ENCODE data around the gene JPT1.
A peak's percentile ranks its signal among the peaks of the same experiment; 100 is the strongest.

JPT1 gene

GRCh38 chr17:75103601-75104554 lies 50.4 kb downstream of the JPT1 start:
- DNase-seq, result no peak

DNA sequence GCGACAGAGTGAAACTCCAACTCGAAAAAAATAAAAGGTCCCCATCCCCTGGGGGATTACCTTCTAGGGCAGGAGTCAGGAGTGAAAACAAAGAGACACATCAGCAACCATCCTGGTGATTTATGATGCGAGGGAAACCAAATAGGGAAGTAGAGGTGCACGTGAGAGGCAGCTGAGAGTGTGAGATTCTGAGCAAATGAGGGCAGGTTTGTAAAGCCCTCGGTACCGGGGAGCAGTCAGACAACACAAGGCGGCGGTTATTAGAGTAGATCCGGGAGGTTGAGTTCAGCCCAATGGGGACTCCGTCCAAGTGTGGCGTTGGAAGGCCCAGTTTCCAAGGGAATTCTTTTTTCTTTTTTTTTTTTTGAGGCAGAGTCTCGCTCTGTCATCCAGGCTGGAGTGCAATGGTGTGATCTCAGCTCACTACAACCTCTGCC lies 51.9 kb downstream of the JPT1 start:
- no peak for DNase-seq

DNA sequence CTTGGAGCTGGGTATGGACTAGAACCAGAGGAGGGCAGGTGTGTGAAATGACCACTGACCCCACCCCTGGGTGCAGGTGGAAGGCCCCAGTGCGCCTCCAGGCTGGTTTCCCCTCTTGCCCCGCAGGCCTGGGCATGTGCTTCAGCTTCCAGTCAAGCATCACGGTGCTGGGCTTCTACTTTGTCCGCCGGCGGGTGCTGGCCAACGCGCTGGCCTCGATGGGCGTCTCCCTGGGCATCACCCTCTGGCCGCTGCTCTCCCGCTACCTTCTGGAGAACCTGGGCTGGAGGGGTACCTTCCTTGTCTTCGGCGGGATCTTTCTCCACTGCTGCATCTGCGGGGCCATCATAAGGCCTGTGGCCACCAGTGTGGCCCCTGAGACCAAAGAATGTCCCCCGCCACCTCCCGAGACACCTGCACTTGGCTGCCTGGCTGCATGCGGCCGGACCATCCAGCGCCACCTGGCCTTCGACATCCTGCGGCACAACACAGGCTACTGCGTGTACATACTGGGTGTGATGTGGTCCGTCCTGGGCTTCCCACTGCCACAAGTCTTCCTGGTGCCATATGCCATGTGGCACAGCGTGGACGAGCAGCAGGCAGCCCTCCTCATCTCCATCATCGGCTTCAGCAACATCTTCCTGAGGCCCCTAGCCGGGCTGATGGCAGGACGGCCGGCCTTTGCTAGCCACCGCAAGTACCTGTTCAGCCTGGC lies 54.3 kb downstream of the JPT1 start:
- DNase-seq, result no peak

DNA sequence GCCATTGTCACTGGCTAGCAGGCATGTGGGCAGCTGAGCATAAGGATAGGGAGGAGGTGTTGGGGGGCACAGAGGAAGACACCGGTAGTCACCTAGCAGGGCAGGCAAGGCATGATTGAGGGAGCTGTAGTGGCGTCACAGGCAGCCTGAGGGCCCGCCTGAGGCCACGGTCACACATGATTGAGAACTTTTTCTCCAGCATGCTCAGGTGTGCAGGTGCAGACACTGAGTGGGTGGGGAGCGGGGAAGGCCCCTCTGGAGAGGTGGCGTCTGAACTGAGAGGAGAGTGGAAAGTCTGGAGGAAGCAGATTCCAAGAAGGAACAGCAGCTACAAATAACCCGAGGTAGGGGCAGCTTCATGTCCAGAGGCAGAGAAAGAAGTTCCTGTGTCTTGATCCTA lies 55.5 kb downstream of the JPT1 start:
- DNase-seq, result no peak

DNA sequence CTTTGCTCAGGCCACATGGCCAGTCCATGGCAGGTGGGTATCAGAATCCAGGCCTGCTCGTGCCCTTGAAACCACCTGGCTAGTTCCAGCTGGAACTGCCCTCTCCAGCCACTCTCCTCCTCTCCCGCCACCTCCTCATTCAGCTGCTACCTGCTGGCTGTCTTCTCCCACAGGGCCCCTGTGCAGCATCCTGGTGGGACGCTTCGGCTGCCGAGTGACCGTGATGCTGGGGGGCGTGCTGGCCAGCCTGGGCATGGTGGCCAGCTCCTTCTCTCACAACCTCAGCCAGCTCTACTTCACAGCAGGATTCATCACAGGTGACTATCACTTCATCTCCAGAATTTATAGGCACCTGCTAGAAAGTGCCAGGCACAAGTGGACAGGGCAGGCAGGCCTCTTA lies 56.4 kb downstream of the JPT1 start:
- DNase-seq, result no peak

GRCh38 chr17:75096082-75096625 lies 58.2 kb downstream of the JPT1 start:
- peak; percentile 61 for DNase-seq

DNA sequence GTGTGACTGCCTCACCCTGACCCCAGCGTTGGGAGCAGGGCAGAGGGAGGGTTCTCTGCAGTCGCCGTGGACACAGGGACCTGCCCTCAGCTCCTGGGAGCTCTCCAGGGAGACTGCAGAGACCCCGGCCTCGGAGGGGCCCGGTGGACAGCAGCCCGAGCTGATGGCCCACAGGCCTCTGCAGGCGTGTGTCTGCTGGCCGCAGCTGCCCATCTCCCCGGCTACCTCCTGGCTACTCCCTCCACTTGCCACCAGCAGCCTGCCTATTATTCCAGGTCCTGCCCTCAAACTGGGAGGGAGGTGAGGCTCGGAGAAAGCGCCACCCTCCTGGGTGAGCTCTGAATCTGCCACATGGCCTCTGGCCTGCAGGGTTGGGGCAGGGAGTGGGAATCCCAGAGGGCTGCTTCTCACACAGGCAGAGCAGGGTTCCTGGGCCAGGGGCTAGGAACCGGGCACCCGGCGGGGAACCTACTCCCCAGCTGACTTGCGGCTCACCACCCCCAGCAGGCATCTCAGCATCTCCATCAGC lies 59.4 kb downstream of the JPT1 start:
- no peak for DNase-seq

GRCh38 chr17:75093548-75094158 lies 60.7 kb downstream of the JPT1 start:
- DNase-seq, result no peak

DNA sequence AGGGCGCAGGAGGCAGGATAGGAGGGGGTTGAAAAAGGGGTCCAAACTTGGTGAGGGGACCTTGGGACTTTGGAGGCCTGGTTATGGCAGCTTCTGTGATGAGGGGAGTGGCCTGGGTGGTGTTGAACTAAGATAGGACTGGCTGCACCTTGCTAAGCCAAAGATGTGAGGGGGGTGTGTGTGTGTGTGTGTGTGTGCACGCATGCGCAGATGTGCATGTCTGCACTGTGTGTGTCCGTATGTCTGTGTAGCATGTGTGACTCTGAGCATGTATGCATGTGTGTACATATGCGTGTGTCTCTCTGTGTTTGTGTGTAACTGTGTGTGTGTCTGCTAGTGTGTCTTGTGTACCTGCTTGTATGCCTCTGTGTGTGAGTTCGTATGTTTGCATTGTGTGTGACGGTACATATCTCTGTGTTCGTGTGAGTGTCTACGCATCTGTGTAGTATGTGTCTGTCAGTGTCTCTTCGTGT lies 62.4 kb downstream of the JPT1 start:
- no peak for DNase-seq

DNA sequence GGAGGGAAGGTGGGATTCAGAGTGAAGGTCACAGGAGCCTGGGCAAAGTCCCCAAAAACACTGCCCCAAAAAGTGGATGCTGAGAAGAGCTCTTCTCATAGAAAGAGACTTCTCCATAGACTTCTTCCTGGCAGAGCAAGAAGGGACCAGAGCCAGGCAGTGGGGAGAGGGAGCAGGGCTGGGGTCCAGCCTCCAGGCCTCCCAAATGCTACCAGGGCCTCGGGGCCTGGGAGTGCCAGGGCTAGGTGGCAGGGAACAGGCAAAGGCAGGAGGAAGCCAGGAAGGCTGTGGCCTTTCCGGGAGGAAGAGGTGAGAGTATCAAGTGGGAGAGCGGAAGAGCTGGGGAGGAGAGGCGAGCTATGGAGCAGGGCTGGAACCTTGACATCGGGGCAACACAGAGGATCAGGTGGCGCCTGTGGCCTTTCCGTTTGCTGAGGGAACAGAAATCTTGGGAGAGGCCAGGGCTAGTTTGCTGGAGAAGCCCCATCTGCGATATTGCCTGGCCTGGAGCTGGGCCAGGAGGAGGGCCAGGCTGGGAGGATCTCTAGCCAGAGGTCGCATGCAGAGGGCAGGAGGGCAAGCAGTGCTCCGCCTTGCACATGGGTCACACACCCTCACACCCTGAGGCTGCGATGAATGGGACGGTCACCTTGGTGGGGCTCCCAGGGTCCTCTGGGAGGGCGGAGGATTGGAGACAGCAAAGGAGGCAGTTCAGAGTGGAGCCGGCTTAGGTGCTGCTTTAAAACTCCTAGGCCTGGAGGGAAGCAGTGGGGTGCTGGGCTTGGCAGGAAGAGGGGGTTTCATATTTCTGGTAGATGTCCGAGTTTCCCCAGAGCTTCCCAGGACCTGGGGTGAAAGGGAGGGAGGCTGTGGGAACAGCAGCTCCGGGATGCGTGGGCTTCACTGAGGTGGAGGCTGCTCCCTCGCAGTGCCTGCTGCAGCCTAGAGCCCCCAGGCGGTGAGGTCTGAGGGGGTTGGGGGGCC lies 63.1 kb downstream of the JPT1 start:
- DNase-seq, result no peak

DNA sequence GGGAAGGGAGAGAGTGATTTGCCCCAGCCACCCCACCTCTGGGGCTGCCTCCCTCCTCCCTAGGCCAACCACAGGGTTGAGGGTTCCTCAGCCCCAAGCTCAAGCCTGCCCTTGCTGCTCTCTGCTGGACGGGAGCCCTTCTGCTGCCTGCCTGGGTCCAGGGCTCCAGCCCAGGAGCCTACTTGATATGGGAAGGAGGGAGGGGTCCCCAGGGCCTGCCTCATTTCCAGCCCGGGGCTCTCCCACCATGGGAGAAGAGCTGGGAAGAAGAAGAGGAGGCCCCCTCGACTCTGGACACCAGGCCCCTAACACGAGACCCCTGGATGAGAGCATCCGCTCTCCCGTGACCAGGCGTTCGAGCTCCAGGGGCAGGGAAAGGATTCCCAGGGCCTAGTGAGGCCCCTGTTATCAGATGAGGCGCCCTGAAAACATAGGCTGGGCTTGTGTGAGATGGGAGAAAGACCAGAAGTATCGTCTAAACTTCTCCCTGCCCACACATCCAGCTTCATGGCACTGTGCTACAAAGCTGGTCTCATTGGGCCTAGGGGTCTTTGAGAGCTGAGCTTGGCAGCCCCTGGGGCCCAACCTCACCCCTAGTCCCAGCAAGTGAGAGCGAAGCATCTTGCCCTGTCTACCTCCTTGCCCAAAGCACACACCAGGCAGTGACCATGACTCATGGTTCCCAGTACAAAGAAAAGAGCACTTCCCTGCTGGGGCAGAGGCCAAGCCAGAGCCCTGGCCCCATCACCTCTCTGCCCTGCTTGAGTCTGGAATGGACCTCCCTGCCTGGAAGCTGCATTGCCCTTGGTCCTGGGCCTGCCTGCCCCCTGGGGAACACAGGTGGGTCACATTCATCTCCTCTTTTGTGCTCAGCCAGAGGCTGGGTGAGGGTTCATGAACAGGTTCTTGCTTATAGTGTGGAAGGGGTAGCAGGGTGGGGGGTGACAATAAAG lies 65.6 kb downstream of the JPT1 start:
- no peak for DNase-seq

GRCh38 chr17:75087558-75088453 lies 66.5 kb downstream of the JPT1 start, which contains the start of gene SLC16A5:
Gene SLC16A5, plus strand, starts transcription at chr17:75087954. Its CDS starts 5,683 bp downstream, at chr17:75093637.
- DNase-seq, result peak; percentile 92

DNA sequence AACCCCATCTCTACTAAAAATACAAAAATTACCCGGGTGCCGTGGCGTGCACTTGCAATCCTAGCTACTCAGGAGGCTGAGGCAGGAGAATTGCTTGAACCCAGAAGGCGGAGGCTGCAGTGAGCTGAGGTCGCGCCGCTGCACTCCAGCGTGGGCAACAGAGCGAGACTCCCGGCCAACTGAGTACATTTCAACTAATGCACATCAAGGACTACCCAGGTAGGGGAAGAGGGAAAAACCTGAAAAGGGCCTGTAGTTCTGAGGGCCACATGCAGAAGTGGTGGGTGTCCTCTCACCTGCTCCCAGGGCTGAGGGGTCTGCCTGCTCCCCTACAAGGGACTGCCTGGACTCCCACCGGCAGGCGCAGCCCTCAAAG lies 67.1 kb downstream of the JPT1 start:
- DNase-seq, result no peak

- DNase-seq, result no peak
Observed at GRCh38 chr17:75086496-75087181, 67.7 kb downstream of the JPT1 start.

All from left hindlimb (tissue), 1 donor.